ENCODE measurements around the gene MYOM3.

DNA sequence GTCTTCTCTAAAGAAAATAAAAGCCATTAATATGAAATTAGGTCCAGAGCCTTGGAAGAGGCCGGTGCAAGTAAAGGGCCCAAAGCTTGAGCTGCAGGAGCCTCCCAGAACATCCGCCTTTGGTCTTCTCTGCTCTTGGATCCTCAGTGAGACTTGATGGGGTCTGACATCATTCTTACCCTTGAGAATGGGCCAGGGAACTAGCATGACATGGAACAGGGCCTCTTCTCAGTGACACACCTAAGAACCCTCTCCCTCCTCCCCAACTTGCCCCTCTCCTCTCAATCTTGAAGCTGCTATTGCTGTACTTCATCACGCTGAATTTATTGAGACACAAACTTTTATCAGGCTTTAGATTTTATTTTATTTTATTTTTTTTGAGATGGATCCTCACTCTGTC lies 91.5 kb downstream of the MYOM3 start:
- TF ChIP-seq, protein P1, sequence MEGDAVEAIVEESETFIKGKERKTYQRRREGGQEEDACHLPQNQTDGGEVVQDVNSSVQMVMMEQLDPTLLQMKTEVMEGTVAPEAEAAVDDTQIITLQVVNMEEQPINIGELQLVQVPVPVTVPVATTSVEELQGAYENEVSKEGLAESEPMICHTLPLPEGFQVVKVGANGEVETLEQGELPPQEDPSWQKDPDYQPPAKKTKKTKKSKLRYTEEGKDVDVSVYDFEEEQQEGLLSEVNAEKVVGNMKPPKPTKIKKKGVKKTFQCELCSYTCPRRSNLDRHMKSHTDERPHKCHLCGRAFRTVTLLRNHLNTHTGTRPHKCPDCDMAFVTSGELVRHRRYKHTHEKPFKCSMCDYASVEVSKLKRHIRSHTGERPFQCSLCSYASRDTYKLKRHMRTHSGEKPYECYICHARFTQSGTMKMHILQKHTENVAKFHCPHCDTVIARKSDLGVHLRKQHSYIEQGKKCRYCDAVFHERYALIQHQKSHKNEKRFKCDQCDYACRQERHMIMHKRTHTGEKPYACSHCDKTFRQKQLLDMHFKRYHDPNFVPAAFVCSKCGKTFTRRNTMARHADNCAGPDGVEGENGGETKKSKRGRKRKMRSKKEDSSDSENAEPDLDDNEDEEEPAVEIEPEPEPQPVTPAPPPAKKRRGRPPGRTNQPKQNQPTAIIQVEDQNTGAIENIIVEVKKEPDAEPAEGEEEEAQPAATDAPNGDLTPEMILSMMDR (IDR thresholded peaks at IDR 0.05; ENCODE audit: poor library complexity): no peak
- no peak for TF ChIP-seq EZH2 (IDR thresholded peaks at IDR 0.05; ENCODE audit: borderline replicate concordance)
